ENCODE results near the gene WDR20.

The WDR20 gene

GRCh38 chr14:102180248-102180998 lies 40.7 kb downstream of the WDR20 start:
- TF ChIP-seq, protein P1, sequence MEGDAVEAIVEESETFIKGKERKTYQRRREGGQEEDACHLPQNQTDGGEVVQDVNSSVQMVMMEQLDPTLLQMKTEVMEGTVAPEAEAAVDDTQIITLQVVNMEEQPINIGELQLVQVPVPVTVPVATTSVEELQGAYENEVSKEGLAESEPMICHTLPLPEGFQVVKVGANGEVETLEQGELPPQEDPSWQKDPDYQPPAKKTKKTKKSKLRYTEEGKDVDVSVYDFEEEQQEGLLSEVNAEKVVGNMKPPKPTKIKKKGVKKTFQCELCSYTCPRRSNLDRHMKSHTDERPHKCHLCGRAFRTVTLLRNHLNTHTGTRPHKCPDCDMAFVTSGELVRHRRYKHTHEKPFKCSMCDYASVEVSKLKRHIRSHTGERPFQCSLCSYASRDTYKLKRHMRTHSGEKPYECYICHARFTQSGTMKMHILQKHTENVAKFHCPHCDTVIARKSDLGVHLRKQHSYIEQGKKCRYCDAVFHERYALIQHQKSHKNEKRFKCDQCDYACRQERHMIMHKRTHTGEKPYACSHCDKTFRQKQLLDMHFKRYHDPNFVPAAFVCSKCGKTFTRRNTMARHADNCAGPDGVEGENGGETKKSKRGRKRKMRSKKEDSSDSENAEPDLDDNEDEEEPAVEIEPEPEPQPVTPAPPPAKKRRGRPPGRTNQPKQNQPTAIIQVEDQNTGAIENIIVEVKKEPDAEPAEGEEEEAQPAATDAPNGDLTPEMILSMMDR (IDR thresholded peaks at IDR 0.05; ENCODE audit: low read depth, low read length, missing control alignments) = no peak
- H3K4me3 ChIP-seq (replicated peaks; ENCODE audit: low read depth, low read length) = no peak overlapping the region
- DNase-seq (ENCODE audit: extremely low read depth, low read depth) = no peak

GRCh38 chr14:102181187-102181586 lies 41.5 kb downstream of the WDR20 start:
- no peak for DNase-seq (ENCODE audit: extremely low read depth, low read depth)
- H3K4me3 ChIP-seq (replicated peaks; ENCODE audit: low read depth, low read length) = no peak overlapping the region
- TF ChIP-seq, protein P1 (IDR thresholded peaks at IDR 0.05; ENCODE audit: low read depth, low read length, missing control alignments) = no peak

- TF ChIP-seq, protein P1 (IDR thresholded peaks at IDR 0.05; ENCODE audit: low read depth, low read length, missing control alignments) = no peak
- H3K4me3 ChIP-seq (replicated peaks; ENCODE audit: low read depth, low read length) = no peak overlapping the region
- peak; percentile 16 for DNase-seq (ENCODE audit: extremely low read depth, low read depth)
These were observed 42.5 kb downstream of the WDR20 start for GRCh38 chr14:102182190-102182589.

GRCh38 chr14:102182936-102183619 lies 43.4 kb downstream of the WDR20 start:
- TF ChIP-seq, protein P1 (IDR thresholded peaks at IDR 0.05; ENCODE audit: low read depth, low read length, missing control alignments) = no peak
- no peak for DNase-seq (ENCODE audit: extremely low read depth, low read depth)
- H3K4me3 ChIP-seq (replicated peaks; ENCODE audit: low read depth, low read length) = no peak overlapping the region

GRCh38 chr14:102183886-102184285 lies 44.2 kb downstream of the WDR20 start:
- DNase-seq (ENCODE audit: extremely low read depth, low read depth) = no peak
- TF ChIP-seq, protein P1 (IDR thresholded peaks at IDR 0.05; ENCODE audit: low read depth, low read length, missing control alignments) = no peak
- H3K4me3 ChIP-seq (replicated peaks; ENCODE audit: low read depth, low read length) = no peak overlapping the region

GRCh38 chr14:102184316-102185035 lies 44.8 kb downstream of the WDR20 start:
- TF ChIP-seq, protein P1 (IDR thresholded peaks at IDR 0.05; ENCODE audit: low read depth, low read length, missing control alignments) = no peak
- no peak for DNase-seq (ENCODE audit: extremely low read depth, low read depth)
- no peak overlapping the region for H3K4me3 ChIP-seq (replicated peaks; ENCODE audit: low read depth, low read length)
